A549 (cell line): ENCODE measurements around the gene PKD2L1. TPM values are rescaled to one million over a fixed set of nuclear protein-coding genes. Genes with fewer than 3 reads are reported as not detected.
A peak's percentile ranks its signal among the peaks of the same experiment; 100 is the strongest.
"Not testable (repeated sequence)": the region's sequence is repeated elsewhere in the genome, so short reads cannot be mapped to it uniquely, and the experiment has no call there.

Experiments
- ATAC-seq, 2 experiments: fragments of 200-7000 bp in 1 of 2; fragments of >200 bp in 1 of 2; cut with Nextera tagmentation in 1 of 2; cut with Tn5 transposase in 1 of 2; 3 replicates each; pipeline versions ENCODE4 v1.8.0 to v1.9.1; 2018 to 2020; ENCODE audit warnings: mild to moderate bottlenecking in 1 of 2, moderate library complexity in 1 of 2
- CTCF ChIA-PET: fragments of 300-600 bp; sonication (Branson Sonifier 250); formaldehyde crosslinking; extraction: SDS; loops from one replicate; lab custom pipeline; 2021; ENCODE audit warnings: antibody characterized with exemption, inconsistent platforms; lab: Yijun Ruan, JAX
- POLR2A ChIA-PET: fragments of 350-600 bp; formaldehyde crosslinking; extraction: SDS; loops from one replicate; lab custom pipeline; 2021; ENCODE audit warnings: antibody characterized with exemption, inconsistent platforms; lab: Yijun Ruan, JAX
- DNase-seq, 2 experiments: peaks; one replicate each; pipeline versions ENCODE4 v3.0.0 to v3.0.0-alpha.2; 2011 to 2016; ENCODE audit warnings: low read depth in 1 of 2, low spot score in 1 of 2
- FAIRE-seq: peaks from 2 replicates; lab custom pipeline; 2011; peaks lifted over from hg19 to GRCh38; lab: Jason Lieb, UNC
- H3K27ac ChIP-seq, 2 experiments: fragments of >200 bp; sonication (Bioruptor Twin); formaldehyde crosslinking; 3 replicates each; pipeline ENCODE4 v1.5.1; 2016 to 2017
- H3K4me1 ChIP-seq: fragments of >200 bp; sonication (Bioruptor Twin); formaldehyde crosslinking; 3 replicates; pipeline ENCODE4 v1.6.1; 2016
- H3K4me2 ChIP-seq: fragments of >200 bp; sonication (Bioruptor Twin); formaldehyde crosslinking; 3 replicates; pipeline ENCODE4 v1.6.1; 2016
- H3K4me3 ChIP-seq: fragments of >200 bp; sonication (Bioruptor Twin); formaldehyde crosslinking; 3 replicates; pipeline ENCODE4 v1.5.1; 2016
- H3K9me3 ChIP-seq: fragments of >200 bp; sonication (Bioruptor Twin); formaldehyde crosslinking; 3 replicates; pipeline ENCODE4 v1.6.1; 2016
- BCL3 ChIP-seq: fragments of >200 bp; sonication (Bioruptor Twin); formaldehyde crosslinking; IDR thresholded peaks from 3 replicates; pipeline ENCODE4 v1.6.1; 2016
- BHLHE40 ChIP-seq: IDR thresholded peaks from 2 replicates; pipeline ENCODE4 v1.6.1; 2012; ENCODE audit warnings: low read depth, low read length, inconsistent platforms
- CEBPB ChIP-seq, 2 experiments: fragments of >200 bp in 1 of 2; sonication (Bioruptor Twin) in 1 of 2; formaldehyde crosslinking in 1 of 2; IDR thresholded peaks; 2 replicates each; pipeline ENCODE4 v1.6.1; 2012 to 2016
- CHD2 ChIP-seq: fragments of 150-350 bp; IDR thresholded peaks from 2 replicates; pipeline ENCODE4 v1.6.1; 2014; ENCODE audit warnings: low read length; ENCODE audit not compliant: partially characterized antibody
- ELK1 ChIP-seq: fragments of 150-350 bp; IDR thresholded peaks from 2 replicates; pipeline ENCODE4 v1.6.1; 2014; ENCODE audit warnings: low read depth, mild to moderate bottlenecking, low read length
- FOSB ChIP-seq: fragments of 250-450 bp; sonication (Bioruptor Pico); IDR thresholded peaks from 2 replicates; pipeline ENCODE4 v1.5.0; 2020; ENCODE audit warnings: mild to moderate bottlenecking, moderate library complexity
- HMGXB4 ChIP-seq: fragments of 250-450 bp; sonication (Bioruptor Pico); IDR thresholded peaks from 2 replicates; pipeline ENCODE4 v1.5.0; 2021; ENCODE audit warnings: mild to moderate bottlenecking, moderate library complexity, borderline replicate concordance
- HOXB13 ChIP-seq: fragments of 250-450 bp; sonication (Bioruptor Pico); IDR thresholded peaks from 2 replicates; pipeline ENCODE4 v1.5.0; 2020; ENCODE audit warnings: low read depth, mild to moderate bottlenecking, moderate library complexity
- HOXB5 ChIP-seq: fragments of 250-450 bp; sonication (Bioruptor Pico); IDR thresholded peaks from 2 replicates; pipeline ENCODE4 v1.5.0; 2020; ENCODE audit warnings: mild to moderate bottlenecking, moderate library complexity
- JUN ChIP-seq, 2 experiments: fragments of >200 bp; sonication (Bioruptor Twin); formaldehyde crosslinking; IDR thresholded peaks; 2 replicates in 1 of 2; 3 replicates in 1 of 2; pipeline ENCODE4 v1.6.1; 2016 to 2017
- JUNB ChIP-seq: fragments of >200 bp; sonication (Bioruptor Twin); formaldehyde crosslinking; IDR thresholded peaks from 2 replicates; pipeline ENCODE4 v1.6.1; 2016
- MAFK ChIP-seq: fragments of 450-650 bp; IDR thresholded peaks from 2 replicates; pipeline ENCODE4 v1.6.1; 2014; ENCODE audit not compliant: partially characterized antibody
- MAX ChIP-seq: IDR thresholded peaks from 2 replicates; pipeline ENCODE4 v1.6.1; 2012
- NR3C1 ChIP-seq: fragments of >200 bp; sonication (Bioruptor Twin); formaldehyde crosslinking; IDR thresholded peaks from 3 replicates; pipeline ENCODE4 v1.6.1; 2017
- PBX3 ChIP-seq: IDR thresholded peaks from 2 replicates; pipeline ENCODE4 v1.6.1; 2012
- REST ChIP-seq: fragments of 200-600 bp; sonication (generic); IDR thresholded peaks from 2 replicates; pipeline ENCODE4 v1.6.1; 2016; ENCODE audit warnings: antibody characterized with exemption, mild to moderate bottlenecking, moderate library complexity
- RFX5 ChIP-seq: fragments of 450-650 bp; IDR thresholded peaks from 2 replicates; pipeline ENCODE4 v1.7.1; 2014; ENCODE audit warnings: antibody characterized with exemption, mild to moderate bottlenecking, moderate library complexity
- SREBF2 ChIP-seq: fragments of 450-650 bp; IDR thresholded peaks from 2 replicates; pipeline ENCODE4 v1.6.1; 2014; ENCODE audit warnings: mild to moderate bottlenecking, moderate library complexity
- ZFP36 ChIP-seq: fragments of 450-650 bp; IDR thresholded peaks from 2 replicates; pipeline ENCODE4 v1.6.1; 2014; ENCODE audit warnings: borderline replicate concordance; ENCODE audit not compliant: partially characterized antibody
- ZNF302 ChIP-seq: fragments of 250-450 bp; sonication (Bioruptor Pico); IDR thresholded peaks from 2 replicates; pipeline ENCODE4 v1.9.0; 2021; ENCODE audit warnings: inconsistent platforms, mild to moderate bottlenecking, moderate library complexity
- WGBS: methylation state at CpG from one replicate; pipeline ENCODE4 v1.1.6; 2017; ENCODE audit errors: missing lambda C conversion rate; 5-methylcytosine and 5-hydroxymethylcytosine counted together
- polyA plus RNA-seq, 4 experiments: library from polyadenylated mRNA; depleted of rRNA in 3 of 4; stranded (reverse); fragments of >200 nt; fragmentation: RNase III in 1 of 4; extraction: RNeasy Plus Mini Kit Qiagen cat#74134 plus additional on column Dnase treatment in 1 of 4; gene quantifications; 2 replicates in 3 of 4; 3 replicates in 1 of 4; pipeline ENCODE4 v1.2.3, GENCODE V29; 2011 to 2017

The PKD2L1 gene
- polyA plus RNA-seq, 2 of the 4 experiments (the other 2 are of a cell fraction): 0.06 to 0.10 TPM

GRCh38 chr10:100377830-100378229 lies 47.8 kb upstream of the PKD2L1 start (continued):
- no peak for TF ChIP-seq REST
- TF ChIP-seq SREBF2: no peak

GRCh38 chr10:100376656-100377055 lies 46.6 kb upstream of the PKD2L1 start:
- Histone ChIP-seq H3K27ac (peak overlapping the region; percentile 43 to 80; a peak in 5 of 6 replicates), H3K4me2 (peak overlapping the region; percentile 45), H3K4me1 (peaks cover 39% of the 10 kb centered on the region)
- WGBS: 74% methylated on average over 6 of the region's 6 CpGs
- FAIRE-seq, DNase-seq, POLR2A ChIA-PET, H3K9me3 ChIP-seq, H3K4me3 ChIP-seq, ATAC-seq: not testable (repeated sequence)
- CTCF ChIA-PET: interaction anchor here (1.4 to 1.7 kb wide), 2 partner anchors 38 to 56 kb away, joined by 5 to 9 read pairs; no protein-coding TSS in a partner anchor

GRCh38 chr10:100374677-100375353 lies 44.8 kb upstream of the PKD2L1 start:
- peaks cover 57% of the 10 kb centered on the region for H3K4me1 ChIP-seq
- CTCF ChIA-PET: interaction anchor here (0.5 to 3.0 kb wide), 8 partner anchors 9 to 143 kb away, joined by 4 to 24 read pairs (median 6); no protein-coding TSS in a partner anchor
- DNase-seq: not testable (repeated sequence)

GRCh38 chr10:100374200-100374655 lies 44.2 kb upstream of the PKD2L1 start:
- ATAC-seq (peak in 1 of 2 experiments; percentile 37; a peak in 5 of 6 replicates), FAIRE-seq (no peak), DNase-seq (no peak)
- ChIA-PET CTCF (interaction anchor here (0.5 to 3.0 kb wide), 7 partner anchors 9 to 144 kb away, joined by 4 to 24 read pairs (median 7); no protein-coding TSS in a partner anchor), POLR2A (interaction anchor here (0.6 to 3.1 kb wide), 13 partner anchors 9 to 489 kb away, joined by 3 to 143 read pairs (median 5); partner anchors contain the start of genes PKD2L1 and SCD)
- peak overlapping the region; percentile 43 for H3K4me3 ChIP-seq
- peak overlapping the region; percentile 97 for H3K4me2 ChIP-seq
- H3K4me1 ChIP-seq: peaks cover 61% of the 10 kb centered on the region
- no peaks in the 10 kb centered on the region for H3K9me3 ChIP-seq
- H3K27ac ChIP-seq: peak overlapping the region; percentile 97 to 98
- WGBS: 2% methylated on average over 3 of the region's 3 CpGs
- TF ChIP-seq CHD2 (no peak), PBX3 (no peak), FOSB (CRISPR knock-in tag) (peak; percentile 80; the same call in 1 of the 2 replicates), MAFK (no peak), ZFP36 (no peak), JUNB (peak; percentile 40; the same call in 1 of the 2 replicates), MAX (peak; percentile 11; the same call in 1 of the 2 replicates), NR3C1 (no peak), HOXB5 (CRISPR knock-in tag) (no peak), HOXB13 (CRISPR knock-in tag) (no peak), BHLHE40 (no peak), BCL3 (peak; percentile 42; the same call in 1 of the 3 replicates), RFX5 (no peak), ZNF302 (CRISPR knock-in tag) (no peak), CEBPB (IDR thresholded peaks at IDR 0.05) (no peak), HMGXB4 (CRISPR knock-in tag) (no peak), ELK1 (no peak), JUN (IDR thresholded peaks at IDR 0.05) (peak in 1 of 2 experiments; percentile 38; a peak in 2 of 5 replicates)

More at GRCh38 chr10:100374677-100375353, 44.8 kb upstream of the PKD2L1 start:
- H3K9me3 ChIP-seq, ATAC-seq, FAIRE-seq: not testable (repeated sequence)
- Histone ChIP-seq H3K4me2 (peak overlapping the region; percentile 97), H3K4me3 (peak overlapping the region; percentile 43), H3K27ac (peak overlapping the region; percentile 97 to 98)
- POLR2A ChIA-PET: interaction anchor here (0.6 to 3.1 kb wide), 10 partner anchors 9 to 46 kb away, joined by 3 to 143 read pairs (median 4); partner anchors contain the start of genes PKD2L1 and SCD
- 26% methylated on average over 7 of the region's 7 CpGs for WGBS
